Naive B cell (primary cell): ENCODE data around the gene PCDHGA1. TPM values are rescaled to one million over a fixed set of nuclear protein-coding genes. Genes with fewer than 3 reads are reported as not detected.
A peak's percentile ranks its signal among the peaks of the same experiment; 100 is the strongest.
"Not testable (repeated sequence)": the region's sequence is repeated elsewhere in the genome, so short reads cannot be mapped to it uniquely, and the experiment has no call there.

Experiments
- ATAC-seq, 2 donors: fragments of 150-1000 bp; cut with Tn5 transposase; 2 replicates each; pipeline ENCODE4 v1.10.0; 2021; ENCODE audit warnings: low read depth in 2 of 2, mild to moderate bottlenecking in 2 of 2, moderate library complexity in 2 of 2
- DNase-seq: peaks from one replicate; pipeline ENCODE4 v3.0.0; 2022
- H3K27ac Mint-ChIP-seq, 6 donors: one replicate each; pipeline ENCODE4 v1.8.0; 2020 to 2022; ENCODE audit warnings: mild to moderate bottlenecking in 6 of 6, mixed read lengths in 6 of 6, moderate library complexity in 5 of 6, inconsistent platforms in 2 of 6
- H3K27me3 Mint-ChIP-seq, 3 donors: one replicate each; pipeline ENCODE4 v1.8.0; 2021 to 2022; ENCODE audit warnings: mixed read lengths in 3 of 3, mild to moderate bottlenecking in 1 of 3
- H3K36me3 Mint-ChIP-seq, 2 donors: one replicate each; pipeline ENCODE4 v1.8.0; 2020 to 2022; ENCODE audit warnings: mixed read lengths in 2 of 2, inconsistent platforms in 1 of 2, mild to moderate bottlenecking in 1 of 2
- H3K4me1 Mint-ChIP-seq, 3 donors: one replicate each; pipeline ENCODE4 v1.8.0; 2020 to 2022; ENCODE audit warnings: mixed read lengths in 3 of 3, inconsistent platforms in 1 of 3, mild to moderate bottlenecking in 1 of 3, moderate library complexity in 1 of 3
- H3K4me3 Mint-ChIP-seq, 8 donors: one replicate each; pipeline ENCODE4 v1.8.0; 2020 to 2022; ENCODE audit warnings: mild to moderate bottlenecking in 8 of 8, mixed read lengths in 8 of 8, moderate library complexity in 8 of 8, inconsistent platforms in 2 of 8
- H3K9me3 Mint-ChIP-seq, 7 donors: one replicate each; pipeline ENCODE4 v1.8.0; 2020 to 2022; ENCODE audit warnings: mixed read lengths in 7 of 7, mild to moderate bottlenecking in 5 of 7, inconsistent platforms in 2 of 7, moderate library complexity in 1 of 7
- polyA plus RNA-seq, 6 donors: library from polyadenylated mRNA; unstranded; fragments of 300-500 nt; fragmentation: Illumina TruSeq; gene quantifications; one replicate each; pipeline ENCODE4 v1.2.3, GENCODE V29; 2021; ENCODE audit warnings: low read depth in 6 of 6

The PCDHGA1 gene
- polyA plus RNA-seq, 6 donors from 2014 or later = not detected

GRCh38 chr5:141430332-141431113 lies 100.2 kb downstream of the PCDHGA1 start, which contains the start of gene PCDHGA12:
Gene PCDHGA12, plus strand, starts transcription at chr5:141430507. Its CDS starts 253 bp downstream, at chr5:141430760.
- peak; percentile 50 to 73 for ATAC-seq
- Mint-ChIP-seq H3K4me3 (peak within 1 kb of the TSS; percentile 70 to 88 (median 80)), H3K4me1 (peaks cover 13 to 20% (median 13%) of the 10 kb centered on the region in 3 donors), H3K36me3 (peaks cover 16 to 51% of the 10 kb centered on the region in 2 donors), H3K27me3 (peaks cover 62 to 75% (median 64%) of the 10 kb centered on the region in 3 donors), H3K27ac (peak within 1 kb of the TSS in 5 of 6 donors; percentile 35 to 90 (median 87)), H3K9me3 (peaks cover 12 to 65% (median 39%) of the 10 kb centered on the region in 7 donors)
- DNase-seq = no peak

GRCh38 chr5:141431286-141431685 lies 101.0 kb downstream of the PCDHGA1 start:
- peak overlapping the region in 7 of 8 donors; percentile 70 to 88 (median 80) for H3K4me3 Mint-ChIP-seq
- H3K9me3 Mint-ChIP-seq = peaks cover 12 to 65% (median 42%) of the 10 kb centered on the region in 7 donors
- peaks cover 13 to 20% (median 13%) of the 10 kb centered on the region in 3 donors for H3K4me1 Mint-ChIP-seq
- H3K36me3 Mint-ChIP-seq = peaks cover 16 to 51% of the 10 kb centered on the region in 2 donors
- H3K27me3 Mint-ChIP-seq = peaks cover 58 to 70% (median 67%) of the 10 kb centered on the region in 3 donors
- ATAC-seq = peak in 1 of 2 donors; percentile 55
- no peak for DNase-seq
- H3K27ac Mint-ChIP-seq = peak overlapping the region; percentile 35 to 90 (median 58)

GRCh38 chr5:141432308-141432707 lies 102.0 kb downstream of the PCDHGA1 start:
- Mint-ChIP-seq H3K27ac (peak overlapping the region in 3 of 6 donors; percentile 49 to 90 (median 89)), H3K27me3 (peaks cover 53 to 68% (median 67%) of the 10 kb centered on the region in 3 donors), H3K36me3 (peaks cover 16 to 51% of the 10 kb centered on the region in 2 donors), H3K4me1 (peaks cover 13 to 20% (median 13%) of the 10 kb centered on the region in 3 donors), H3K4me3 (peak overlapping the region in 5 of 8 donors; percentile 42 to 88 (median 77)), H3K9me3 (peaks cover 12 to 61% (median 38%) of the 10 kb centered on the region in 7 donors)
- DNase-seq, ATAC-seq: not testable (repeated sequence)

- not testable (repeated sequence) for ATAC-seq, DNase-seq
- H3K4me3 Mint-ChIP-seq = peak overlapping the region in 1 of 8 donors; percentile 20
- peak overlapping the region in 2 of 6 donors; percentile 49 to 86 for H3K27ac Mint-ChIP-seq
- peaks cover 12 to 60% (median 38%) of the 10 kb centered on the region in 7 donors for H3K9me3 Mint-ChIP-seq
- peaks cover 53 to 67% (median 64%) of the 10 kb centered on the region in 3 donors for H3K27me3 Mint-ChIP-seq
- H3K4me1 Mint-ChIP-seq = peaks cover 13 to 20% (median 13%) of the 10 kb centered on the region in 3 donors
- H3K36me3 Mint-ChIP-seq = peaks cover 16 to 51% of the 10 kb centered on the region in 2 donors
Observed at GRCh38 chr5:141432726-141433125, 102.4 kb downstream of the PCDHGA1 start.

GRCh38 chr5:141434006-141434405 lies 103.7 kb downstream of the PCDHGA1 start:
- peaks cover 8 to 50% (median 33%) of the 10 kb centered on the region in 7 donors for H3K9me3 Mint-ChIP-seq
- DNase-seq (no peak), ATAC-seq (no peak)
- no peak overlapping the region for H3K27ac Mint-ChIP-seq
- H3K27me3 Mint-ChIP-seq = peaks cover 45 to 57% (median 54%) of the 10 kb centered on the region in 3 donors
- peaks cover 13 to 20% (median 13%) of the 10 kb centered on the region in 3 donors for H3K4me1 Mint-ChIP-seq
- H3K36me3 Mint-ChIP-seq = peaks cover 12 to 43% of the 10 kb centered on the region in 2 donors
- H3K4me3 Mint-ChIP-seq = no peak overlapping the region

- peaks cover 4 to 33% (median 21%) of the 10 kb centered on the region in 7 donors for H3K9me3 Mint-ChIP-seq
- H3K27me3 Mint-ChIP-seq = peaks cover 31 to 61% (median 40%) of the 10 kb centered on the region in 3 donors
- DNase-seq = no peak
- peaks cover 0 to 27% of the 10 kb centered on the region in 2 donors for H3K36me3 Mint-ChIP-seq
- ATAC-seq = no peak
- peaks cover 0 to 2% (median 0%) of the 10 kb centered on the region in 3 donors for H3K4me1 Mint-ChIP-seq
- no peak overlapping the region for H3K4me3 Mint-ChIP-seq
- H3K27ac Mint-ChIP-seq = no peak overlapping the region
Observed at GRCh38 chr5:141437221-141437620, 106.9 kb downstream of the PCDHGA1 start.

- Mint-ChIP-seq H3K27me3 (peaks cover 22 to 48% (median 23%) of the 10 kb centered on the region in 3 donors), H3K36me3 (peaks cover 0 to 14% of the 10 kb centered on the region in 2 donors), H3K4me3 (no peak overlapping the region), H3K4me1 (no peaks in the 10 kb centered on the region), H3K9me3 (peaks cover 5 to 20% (median 8%) of the 10 kb centered on the region in 7 donors), H3K27ac (no peak overlapping the region)
- DNase-seq (no peak), ATAC-seq (no peak)
Observed at GRCh38 chr5:141439411-141440141, 109.3 kb downstream of the PCDHGA1 start.

GRCh38 chr5:141440341-141440740 lies 110.0 kb downstream of the PCDHGA1 start:
- DNase-seq = no peak
- Mint-ChIP-seq H3K27me3 (peaks cover 19 to 54% (median 21%) of the 10 kb centered on the region in 3 donors), H3K27ac (peak overlapping the region in 1 of 6 donors; percentile 33), H3K36me3 (peaks cover 0 to 8% of the 10 kb centered on the region in 2 donors), H3K4me3 (peak overlapping the region in 1 of 8 donors; percentile 15), H3K4me1 (no peaks in the 10 kb centered on the region), H3K9me3 (peaks cover 5 to 17% (median 8%) of the 10 kb centered on the region in 7 donors)
- ATAC-seq = no peak

- peaks cover 22 to 58% (median 24%) of the 10 kb centered on the region in 3 donors for H3K27me3 Mint-ChIP-seq
- ATAC-seq (no peak), DNase-seq (no peak)
- H3K27ac Mint-ChIP-seq = no peak overlapping the region
- peaks cover 5 to 14% (median 8%) of the 10 kb centered on the region in 7 donors for H3K9me3 Mint-ChIP-seq
- H3K36me3 Mint-ChIP-seq = peaks cover 0 to 8% of the 10 kb centered on the region in 2 donors
- H3K4me3 Mint-ChIP-seq = no peak overlapping the region
- H3K4me1 Mint-ChIP-seq = no peaks in the 10 kb centered on the region
Observed at GRCh38 chr5:141441571-141442170, 111.4 kb downstream of the PCDHGA1 start.

- Mint-ChIP-seq H3K4me1 (no peaks in the 10 kb centered on the region), H3K27me3 (peaks cover 0 to 20% (median 16%) of the 10 kb centered on the region in 3 donors), H3K4me3 (no peak overlapping the region), H3K36me3 (no peaks in the 10 kb centered on the region), H3K27ac (no peak overlapping the region), H3K9me3 (peaks cover 0 to 17% (median 12%) of the 10 kb centered on the region in 7 donors)
- ATAC-seq (no peak), DNase-seq (no peak)
Observed at GRCh38 chr5:141465351-141465750, 135.0 kb downstream of the PCDHGA1 start.

- Mint-ChIP-seq H3K27ac (peak within 1 kb of the TSS in 4 of 6 donors; percentile 23 to 90 (median 87)), H3K36me3 (no peaks in the 10 kb centered on the region), H3K27me3 (peaks cover 50 to 78% (median 63%) of the 10 kb centered on the region in 3 donors), H3K4me1 (peaks cover 15 to 26% (median 24%) of the 10 kb centered on the region in 3 donors), H3K4me3 (peak within 1 kb of the TSS; percentile 86 to 95 (median 90)), H3K9me3 (peaks cover 0 to 6% (median 0%) of the 10 kb centered on the region in 7 donors)
- DNase-seq (no peak), ATAC-seq (peak; percentile 68 to 87)
Observed at GRCh38 chr5:141475625-141476131, 145.4 kb downstream of the PCDHGA1 start, which contains the start of gene PCDHGC3. Gene PCDHGC3, plus strand, starts transcription at chr5:141475966. Its CDS starts 151 bp downstream, at chr5:141476117.
